ENCODE data around the gene AUH. TPM values are rescaled to one million over a fixed set of nuclear protein-coding genes. Genes with fewer than 3 reads are reported as not detected.

The AUH gene
- total RNA-seq, 1 experiment from 2014 or later: 21.7 TPM

- H3K4ac ChIP-seq (ENCODE audit: low read depth, low read length): no peak overlapping the region
- no peak overlapping the region for H3K14ac ChIP-seq (ENCODE audit: insufficient read depth, low read length)
- H3K79me2 ChIP-seq (ENCODE audit: insufficient read depth, low read length): no peaks in the 10 kb centered on the region
- TF ChIP-seq CTCF (conservative IDR thresholded peaks at IDR 0.05): no peak
- no peak overlapping the region for H3K27ac ChIP-seq (ENCODE audit: insufficient read length, low read depth, low read length)
- no peaks in the 10 kb centered on the region for H4K20me1 ChIP-seq (ENCODE audit: control insufficient read depth, insufficient read depth, insufficient read length)
- H3K27me3 Mint-ChIP-seq (ENCODE audit: low read depth): no peaks in the 10 kb centered on the region
- H4K8ac ChIP-seq (replicated peaks; ENCODE audit: insufficient read length, low read depth, low read length): no peak overlapping the region
- no peak overlapping the region for H3K23ac ChIP-seq (ENCODE audit: insufficient read length, low read depth, low read length)
- no peak overlapping the region for H3K56ac ChIP-seq (ENCODE audit: insufficient read length, low read depth, low read length)
- no peak overlapping the region for H4K5ac ChIP-seq (ENCODE audit: insufficient read length, low read depth, low read length)
- no peaks in the 10 kb centered on the region for H3K4me1 Mint-ChIP-seq
- H3K4me1 ChIP-seq (ENCODE audit: insufficient read depth, low read length): no peaks in the 10 kb centered on the region
- H2BK120ac ChIP-seq (ENCODE audit: low read depth, low read length, poor library complexity, severe bottlenecking): no peak overlapping the region
- H3K4me3 Mint-ChIP-seq: no peak overlapping the region
- no peak overlapping the region for H2AFZ ChIP-seq (ENCODE audit: low read length)
- no peak overlapping the region for H2BK20ac ChIP-seq (ENCODE audit: low read depth, low read length, poor library complexity, severe bottlenecking)
- no peaks in the 10 kb centered on the region for H3K23me2 ChIP-seq (ENCODE audit: insufficient read length, low read depth, low read length, poor library complexity, severe bottlenecking)
- H3K18ac ChIP-seq (ENCODE audit: insufficient read length, low read depth, low read length): no peak overlapping the region
- H4K91ac ChIP-seq (ENCODE audit: insufficient read length, low read depth, low read length): no peak overlapping the region
- H3K27me3 ChIP-seq (ENCODE audit: insufficient read depth, low read length): no peaks in the 10 kb centered on the region
- no peak overlapping the region for H3K27ac Mint-ChIP-seq
- no peak overlapping the region for H3K4me2 ChIP-seq (ENCODE audit: insufficient read depth, insufficient read length, low read length)
- H3K36me3 Mint-ChIP-seq (ENCODE audit: insufficient read depth in 1 of 3, low read depth in 3 of 3): peaks cover 0 to 6% (median 0%) of the 10 kb centered on the region in 3 experiments; a peak in 2 of 7 replicates
- H3K9ac ChIP-seq (ENCODE audit: extremely low read depth, insufficient read length, low read length): no peak overlapping the region
- H2BK15ac ChIP-seq (ENCODE audit: low read depth, low read length): no peak overlapping the region
- no peak overlapping the region for H2BK12ac ChIP-seq (ENCODE audit: insufficient read length, low read depth, low read length)
- H2AK5ac ChIP-seq (ENCODE audit: insufficient read length, low read length): no peak overlapping the region
- no peaks in the 10 kb centered on the region for H3K79me1 ChIP-seq (ENCODE audit: insufficient read depth, low read depth, low read length, poor library complexity, severe bottlenecking)
- no peak overlapping the region for H2BK5ac ChIP-seq (ENCODE audit: insufficient read length, low read length)
- no peak for DNase-seq
- H3K9me3 Mint-ChIP-seq: peaks cover 8 to 12% of the 10 kb centered on the region in 2 experiments; a peak in 4 of 5 replicates
- H3T11ph ChIP-seq (ENCODE audit: low read length): no peak overlapping the region
- H3K9me3 ChIP-seq (ENCODE audit: control insufficient read depth, low read depth, low read length): no peaks in the 10 kb centered on the region
Observed at GRCh38 chr9:91386765-91387164, 25.0 kb upstream of the AUH start.
